ENCODE measurements around the gene VASH2. TPM values are rescaled to one million over a fixed set of nuclear protein-coding genes. Genes with fewer than 3 reads are reported as not detected.

The VASH2 gene
- total RNA-seq: 17.8 TPM

DNA sequence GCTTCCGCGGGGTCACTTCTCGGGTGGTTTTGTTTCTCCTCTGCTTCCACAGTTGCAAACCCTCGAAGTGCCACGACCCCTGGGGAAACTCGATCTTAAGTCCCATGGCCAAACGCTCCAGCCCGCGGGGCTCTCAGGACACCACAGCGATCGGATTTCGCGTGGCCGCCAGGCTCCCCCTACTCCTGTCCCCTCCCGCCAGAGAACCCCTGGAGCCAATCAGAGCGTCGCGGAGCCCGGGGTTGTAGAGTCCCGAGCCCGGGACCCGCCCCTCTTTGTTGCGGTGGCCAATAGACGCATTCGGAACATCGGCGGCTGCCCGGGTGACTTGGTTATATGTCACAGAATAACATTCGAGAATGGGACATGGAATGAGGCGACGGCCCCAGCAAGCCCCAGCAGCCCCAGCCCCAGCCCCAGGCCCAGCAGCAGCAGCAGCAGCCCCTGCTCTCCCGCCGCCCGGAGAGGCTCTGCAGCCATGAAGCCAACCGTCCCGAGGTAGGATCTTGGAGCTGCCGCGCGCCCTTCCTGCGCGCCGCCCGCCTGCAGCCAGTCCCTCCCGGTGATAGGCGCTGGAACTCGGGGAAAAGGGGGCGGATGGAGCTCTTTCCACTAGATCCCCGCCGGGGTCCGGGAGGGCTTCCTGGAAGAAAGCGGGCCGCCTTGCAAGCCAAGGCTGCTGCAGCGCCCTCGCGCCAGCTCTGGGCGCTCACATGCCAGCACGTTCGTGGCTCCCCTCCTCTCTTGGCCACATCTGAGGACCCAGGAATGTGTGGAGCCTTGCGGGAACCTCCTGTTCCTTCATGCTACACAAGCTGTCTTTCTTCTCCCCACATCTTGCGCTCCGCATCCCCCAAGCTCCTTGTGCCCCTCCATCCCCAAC lies at the start of gene VASH2:
TSS of gene VASH2 (plus strand) at position 299 of the 883 bp plus-strand sequence. CDS start 1,002 bp downstream, outside the sequence.

DNA sequence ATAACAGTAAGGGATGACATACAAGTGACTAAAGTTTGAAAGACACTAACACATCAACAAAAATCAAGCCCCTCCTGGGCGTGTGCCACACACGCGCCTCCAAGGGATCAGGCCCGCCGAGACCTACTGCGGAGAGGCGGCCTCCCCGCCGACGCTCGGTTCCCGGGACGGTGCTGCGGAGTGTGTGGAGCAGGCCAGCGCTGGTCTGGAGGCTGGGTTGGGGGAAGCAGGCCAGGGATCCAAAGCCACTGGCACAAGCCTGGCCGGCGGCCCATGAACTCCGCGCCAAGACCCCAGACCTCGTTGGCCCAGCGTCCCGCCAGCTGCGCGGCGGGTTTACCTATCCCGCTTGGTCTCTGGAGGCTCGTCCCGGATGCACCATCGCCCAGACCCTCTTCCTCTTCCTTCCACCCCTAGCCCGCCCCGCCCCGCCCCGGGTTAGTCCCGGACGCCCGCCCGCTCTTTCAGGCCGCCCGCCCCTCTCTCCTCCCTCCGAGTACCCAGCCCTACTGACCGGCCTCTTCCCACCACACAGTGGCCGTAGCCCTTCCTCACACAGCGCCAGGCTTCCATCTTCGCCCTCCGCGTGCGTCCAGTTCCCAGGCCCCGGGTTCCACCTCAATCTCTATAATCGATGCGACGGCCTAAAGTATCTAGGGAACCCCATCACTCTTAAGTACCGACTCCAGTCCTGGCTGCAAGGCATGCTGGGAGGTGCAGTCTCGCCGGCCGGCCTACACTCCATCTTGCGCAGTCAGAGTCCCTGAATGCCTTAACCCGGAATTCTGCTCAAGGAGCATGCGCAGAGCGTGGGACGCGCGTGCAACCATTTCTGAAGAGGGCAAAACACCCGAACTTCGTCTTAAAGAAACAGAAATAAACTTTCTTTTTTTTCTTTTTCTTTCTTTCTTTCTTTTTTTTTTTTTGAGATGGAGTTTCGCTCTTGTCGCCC lies 65.0 kb downstream of the VASH2 start, which contains the start of gene ANGEL2:
TSS of gene ANGEL2 (minus strand) at position 769 of the 952 bp plus-strand sequence. CDS start at position 573, 196 bp downstream.

Other genes starting within 250 kb of the VASH2 start
- gene NSL1, start 158.8 kb upstream of the VASH2 start, total RNA-seq: 51.4 TPM
- 30.9 TPM for gene TATDN3, start 158.6 kb upstream of the VASH2 start, total RNA-seq
- 3.2 TPM for gene SPATA45, start 102.9 kb upstream of the VASH2 start, total RNA-seq
- 38.8 TPM for gene FLVCR1, start 92.3 kb upstream of the VASH2 start, total RNA-seq
- 70.6 TPM for gene ANGEL2, start 65.3 kb downstream of the VASH2 start, total RNA-seq
- gene RPS6KC1, start 100.7 kb downstream of the VASH2 start, total RNA-seq: 99.0 TPM

Measured in diencephalon (tissue), 1 donor.